Left hindlimb (tissue), 1 donor: ENCODE data around the gene IL17C.
"Not testable (repeated sequence)": the region's sequence is repeated elsewhere in the genome, so short reads cannot be mapped to it uniquely, and the experiment has no call there.

Experiments used
- DNase-seq: peaks from one replicate; pipeline ENCODE4 v3.0.0-alpha.2; 2018

The IL17C gene

GRCh38 chr16:88662843-88663606, 24.7 kb downstream of the IL17C start, which contains the start of gene MVD:
Gene MVD, minus strand, starts transcription at chr16:88663091. Its CDS starts 11 bp downstream, at chr16:88663080.
- peak; percentile 99 for DNase-seq

GRCh38 chr16:88665148-88665547, 26.8 kb downstream of the IL17C start:
- no peak for DNase-seq

GRCh38 chr16:88665570-88665969, 27.2 kb downstream of the IL17C start:
- DNase-seq: no peak

GRCh38 chr16:88667461-88667860, 29.1 kb downstream of the IL17C start:
- no peak for DNase-seq

GRCh38 chr16:88669493-88669892, 31.1 kb downstream of the IL17C start:
- DNase-seq: not testable (repeated sequence)

GRCh38 chr16:88669980-88670379, 31.6 kb downstream of the IL17C start:
- DNase-seq: no peak

- DNase-seq: no peak
These were observed 33.4 kb downstream of the IL17C start for GRCh38 chr16:88671806-88672205.

GRCh38 chr16:88672776-88673175, 34.4 kb downstream of the IL17C start:
- no peak for DNase-seq

- DNase-seq: no peak
These were observed 35.5 kb downstream of the IL17C start for GRCh38 chr16:88673716-88674379.

GRCh38 chr16:88676502-88677242, 38.3 kb downstream of the IL17C start:
- no peak for DNase-seq

- DNase-seq: no peak
These were observed 39.3 kb downstream of the IL17C start for GRCh38 chr16:88677721-88678120.

- no peak for DNase-seq
These were observed 40.0 kb downstream of the IL17C start for GRCh38 chr16:88678224-88678979.

- DNase-seq: no peak
These were observed 42.2 kb downstream of the IL17C start for GRCh38 chr16:88680554-88681083.

GRCh38 chr16:88681084-88681680, 42.8 kb downstream of the IL17C start:
- DNase-seq: no peak

- DNase-seq: no peak
These were observed 43.5 kb downstream of the IL17C start for GRCh38 chr16:88681709-88682451.

GRCh38 chr16:88684569-88685155, 46.3 kb downstream of the IL17C start:
- no peak for DNase-seq

- DNase-seq: no peak
These were observed 47.0 kb downstream of the IL17C start for GRCh38 chr16:88685156-88686061.

- DNase-seq: no peak
These were observed 47.7 kb downstream of the IL17C start for GRCh38 chr16:88686062-88686438.

- DNase-seq: peak; percentile 68
These were observed 48.3 kb downstream of the IL17C start, which contains the start of gene SNAI3 for GRCh38 chr16:88686439-88687253. Gene SNAI3, minus strand, starts transcription at chr16:88686507. Its CDS starts 101 bp downstream, at chr16:88686406.
